K562 (cell line): Measurements from ENCODE around the gene PTPRG. TPM values are rescaled to one million over a fixed set of nuclear protein-coding genes. Genes with fewer than 3 reads are reported as not detected.

Source experiments
- ATAC-seq: fragments of 200-7000 bp; cut with Tn5 transposase; 3 replicates; pipeline ENCODE4 v1.9.1; 2020; ENCODE audit warnings: moderate library complexity
- BruUV-seq: library from RNA; stranded (reverse); fragments of 400-500 nt; replicated peaks from 2 replicates; lab custom pipeline; 2021; lab: Mats Ljungman, UMichigan
- CTCF ChIA-PET: fragments of 300-600 bp; formaldehyde crosslinking; extraction: SDS; loops from one replicate; lab custom pipeline; 2021; ENCODE audit warnings: low intra/inter-chr PET ratio; lab: Yijun Ruan, JAX
- POLR2A ChIA-PET: fragments of 300-600, 350-650 bp; sonication (Branson Sonifier 250); formaldehyde crosslinking; extraction: SDS; loops from one replicate; lab custom pipeline; 2021; ENCODE audit warnings: antibody characterized with exemption, inconsistent platforms; lab: Yijun Ruan, JAX
- DNase-seq, 4 experiments: peaks; one replicate each; pipeline versions ENCODE4 v3.0.0 to v3.0.0-alpha.2; 2011 to 2018; ENCODE audit warnings: low spot score in 3 of 4, mixed read lengths in 3 of 4; ENCODE audit errors: extremely low read depth in 1 of 4
- FAIRE-seq: peaks from 2 replicates; lab custom pipeline; 2011; peaks lifted over from hg19 to GRCh38; lab: Jason Lieb, UNC
- H2AFZ ChIP-seq: 2 replicates; pipeline ENCODE4 v1.6.0; 2011; ENCODE audit warnings: low read depth, low read length, control low read depth, inconsistent platforms
- H3K27ac ChIP-seq: fragments of 200-600 bp; 3 replicates; pipeline ENCODE4 v1.8.0; 2011; ENCODE audit warnings: low read depth, mild to moderate bottlenecking, control low read depth, inconsistent platforms, low read length, moderate library complexity, mixed read lengths; ENCODE audit errors: extremely low read depth
- H3K27me3 ChIP-seq, 2 experiments: fragments of 300-600 bp in 1 of 2; 2 replicates in 1 of 2; 3 replicates in 1 of 2; pipeline versions ENCODE4 v1.6.0 to v1.8.0; 2011; ENCODE audit warnings: inconsistent platforms in 2 of 2, low read length in 2 of 2, mild to moderate bottlenecking in 1 of 2, mixed read lengths in 1 of 2, moderate library complexity in 1 of 2; ENCODE audit not compliant: control insufficient read depth in 2 of 2, insufficient read depth in 2 of 2
- H3K36me3 ChIP-seq: fragments of 300-600 bp; 3 replicates; pipeline ENCODE4 v1.8.0; 2011; ENCODE audit warnings: mild to moderate bottlenecking, low read length, inconsistent platforms; ENCODE audit not compliant: control insufficient read depth, insufficient read depth
- H3K4me1 ChIP-seq, 2 experiments: fragments of 200-600 bp in 1 of 2; replicated peaks in 1 of 2; 2 replicates in 1 of 2; 3 replicates in 1 of 2; pipeline versions ENCODE4 v1.5.1 to v1.8.0; 2011; ENCODE audit warnings: inconsistent platforms in 2 of 2, low read length in 2 of 2, mild to moderate bottlenecking in 1 of 2, mixed read lengths in 1 of 2, moderate library complexity in 1 of 2; ENCODE audit not compliant: control insufficient read depth in 2 of 2, insufficient read depth in 2 of 2
- H3K4me2 ChIP-seq: 2 replicates; pipeline ENCODE4 v1.6.1; 2011; ENCODE audit warnings: low read length, control low read depth, inconsistent platforms, mixed read lengths; ENCODE audit not compliant: insufficient read depth
- H3K4me3 ChIP-seq: fragments of 200-600 bp; sonication (generic), shearing (Covaris generic); 2 replicates; pipeline ENCODE4 v1.5.1; 2016; ENCODE audit warnings: control low read depth, inconsistent platforms
- H3K79me2 ChIP-seq: fragments of 200-600 bp; 3 replicates; pipeline ENCODE4 v1.8.0; 2011; ENCODE audit warnings: low read length, inconsistent platforms; ENCODE audit not compliant: control insufficient read depth, insufficient read depth
- H3K9ac ChIP-seq, 2 experiments: 2 replicates each; pipeline versions ENCODE4 v1.6.0 to v1.6.1; 2011; ENCODE audit warnings: low read depth in 2 of 2, low read length in 2 of 2, control low read depth in 1 of 2, inconsistent platforms in 1 of 2, mild to moderate bottlenecking in 1 of 2, mixed read lengths in 1 of 2; ENCODE audit not compliant: insufficient read depth in 1 of 2
- H3K9me1 ChIP-seq: one replicate; pipeline ENCODE4 v1.6.0; 2011; ENCODE audit warnings: inconsistent platforms, mild to moderate bottlenecking, low read length, moderate library complexity; ENCODE audit not compliant: control insufficient read depth, insufficient read depth
- H3K9me3 ChIP-seq: replicated peaks from 2 replicates; pipeline ENCODE4 v1.5.1; 2011; ENCODE audit warnings: low read depth, low read length, inconsistent platforms; ENCODE audit not compliant: control insufficient read depth, insufficient read depth
- H4K20me1 ChIP-seq: replicated peaks from 2 replicates; pipeline ENCODE4 v1.6.1; 2011; ENCODE audit warnings: low read length, inconsistent platforms, mixed read lengths; ENCODE audit not compliant: control insufficient read depth, insufficient read depth
- ARHGAP35 ChIP-seq: fragments of 450-650 bp; IDR thresholded peaks from 2 replicates; pipeline ENCODE4 v1.6.1; 2018; ENCODE audit not compliant: partially characterized antibody
- CBX2 ChIP-seq: fragments of 200-600 bp; sonication (generic); IDR thresholded peaks from one replicate; pipeline ENCODE4 v1.6.1; 2012; ENCODE audit warnings: mild to moderate bottlenecking, low read length, inconsistent platforms; ENCODE audit not compliant: insufficient read depth, poor library complexity, severe bottlenecking
- DMBX1 ChIP-seq: fragments of 250-450 bp; sonication (Bioruptor Pico); IDR thresholded peaks from 2 replicates; pipeline ENCODE4 v1.8.0; 2022; ENCODE audit warnings: inconsistent platforms, mild to moderate bottlenecking, moderate library complexity, borderline replicate concordance
- DPF2 ChIP-seq: fragments of 450-650 bp; IDR thresholded peaks from 2 replicates; pipeline ENCODE4 v1.6.1; 2016
- ID3 ChIP-seq, 2 experiments: fragments of 250-450 bp in 1 of 2; fragments of 450-650 bp in 1 of 2; sonication (Bioruptor Pico) in 1 of 2; IDR thresholded peaks; 2 replicates each; pipeline versions ENCODE4 v1.6.1 to v1.8.0; 2016 to 2021; ENCODE audit warnings: mild to moderate bottlenecking in 2 of 2, moderate library complexity in 2 of 2, missing compliant biosample characterization in 1 of 2, missing genetic modification characterization in 1 of 2
- LCOR ChIP-seq: sonication (generic); formaldehyde crosslinking; IDR thresholded peaks from 2 replicates; pipeline ENCODE4 v1.8.0; 2022; ENCODE audit warnings: mild to moderate bottlenecking, missing genetic modification reagents
- NEUROD1 ChIP-seq: fragments of 150-350 bp; IDR thresholded peaks from 2 replicates; pipeline ENCODE4 v1.6.1; 2014; ENCODE audit warnings: borderline replicate concordance, low read length, low read depth; ENCODE audit not compliant: partially characterized antibody
- NR2C2 ChIP-seq, 2 experiments: fragments of 200-800 bp in 1 of 2; sonication (Bioruptor generic) in 1 of 2; sonication (generic) in 1 of 2; formaldehyde crosslinking in 1 of 2; IDR thresholded peaks; 2 replicates each; pipeline versions ENCODE4 v1.6.1 to v1.8.0; 2016 to 2022; ENCODE audit warnings: mild to moderate bottlenecking in 1 of 2, missing compliant biosample characterization in 1 of 2, missing genetic modification characterization in 1 of 2, missing genetic modification reagents in 1 of 2
- POLR3G ChIP-seq: IDR thresholded peaks from 2 replicates; pipeline ENCODE4 v1.6.1; 2011; ENCODE audit not compliant: insufficient read length, insufficient replicate concordance; ENCODE audit errors: extremely low read depth
- SOX6 ChIP-seq: fragments of 450-650 bp; IDR thresholded peaks from 2 replicates; pipeline ENCODE4 v1.6.1; 2014; ENCODE audit warnings: mild to moderate bottlenecking
- UBTF ChIP-seq, 2 experiments: IDR thresholded peaks; 2 replicates each; pipeline ENCODE4 v1.6.1; 2012; ENCODE audit warnings: improper control_type of control experiment in 2 of 2, low read depth in 2 of 2, low read length in 2 of 2, borderline replicate concordance in 1 of 2
- XRCC3 ChIP-seq: fragments of 450-650 bp; IDR thresholded peaks from 2 replicates; pipeline ENCODE4 v1.6.1; 2017; ENCODE audit warnings: mild to moderate bottlenecking, moderate library complexity
- ZNF133 ChIP-seq: fragments of 250-450 bp; sonication (Bioruptor Pico); IDR thresholded peaks from 2 replicates; pipeline ENCODE4 v1.4.0; 2020; ENCODE audit warnings: mild to moderate bottlenecking
- ZNF165 ChIP-seq: fragments of 250-450 bp; sonication (Bioruptor Pico); IDR thresholded peaks from 2 replicates; pipeline ENCODE4 v1.4.0; 2020; ENCODE audit warnings: borderline replicate concordance
- ZNF24 ChIP-seq: fragments of 450-650 bp; IDR thresholded peaks from 2 replicates; pipeline ENCODE4 v1.6.1; 2016
- ZNF75A ChIP-seq: fragments of 450-650 bp; formaldehyde crosslinking; IDR thresholded peaks from 2 replicates; pipeline ENCODE4 v1.4.0; 2020; ENCODE audit warnings: mild to moderate bottlenecking
- WGBS: fragments of 100-300 bp; shearing (Covaris generic); methylation state at CpG from one replicate; pipeline ENCODE4 v1.1.6; 2016; ENCODE audit warnings: low coverage, mixed read lengths; ENCODE audit not compliant: insufficient coverage; ENCODE audit errors: missing lambda C conversion rate; 5-methylcytosine and 5-hydroxymethylcytosine counted together
- in situ Hi-C: fragments of 300-500 bp; cut with MboI; formaldehyde crosslinking; loops from 4 replicates; pipeline ENCODE4 v1.15.0; 2018; ENCODE audit warnings: inconsistent platforms, mixed read lengths
- intact Hi-C: fragments of 100-400 bp; cut with micrococcal nuclease; formaldehyde crosslinking; loops from 2 replicates; pipeline ENCODE4 v1.14.2; 2022
- polyA plus RNA-seq, 8 experiments: library from polyadenylated mRNA; depleted of rRNA in 4 of 8; stranded (reverse) in 5 of 8; unstranded in 3 of 8; fragments of >200 nt; fragmentation: Nextera tagmentation in 2 of 8; fragmentation: Illumina TruSeq in 1 of 8; extraction: Ambion mirVana in 2 of 8; extraction: Trizol in 1 of 8; gene quantifications; 2 replicates each; pipeline versions ENCODE4 v1.2.1 to v1.2.3, GENCODE V29; 2011 to 2014; ENCODE audit warnings: inconsistent platforms in 1 of 8, missing spikeins in 1 of 8
- total RNA-seq, 7 experiments: library from RNA; depleted of rRNA in 6 of 7; stranded (reverse); fragments of >200 nt in 6 of 7; fragmentation: Illumina TruSeq in 2 of 7; extraction: Trizol in 2 of 7; gene quantifications; 2 replicates each; pipeline versions ENCODE4 v1.2.1 to v1.2.3, GENCODE V29; 2011 to 2021; ENCODE audit warnings: low replicate concordance in 1 of 7

PTPRG gene
- total and polyA plus RNA-seq, 9 of the 15 experiments (the other 6 are each of a cell fraction or from before 2014, with no cell fraction given) = 0.16 TPM; not detected in 8

- no peaks in the 10 kb centered on the region for H3K36me3 ChIP-seq
- H3K4me3 ChIP-seq = no peak overlapping the region
- FAIRE-seq (no peak), ATAC-seq (no peak), DNase-seq (no peak)
- H3K9me1 ChIP-seq = no peaks in the 10 kb centered on the region
- H3K9ac ChIP-seq = no peak overlapping the region
- H4K20me1 ChIP-seq = no peaks in the 10 kb centered on the region
- no TSS peak for BruUV-seq
- H3K79me2 ChIP-seq = no peaks in the 10 kb centered on the region
- no peak overlapping the region for H2AFZ ChIP-seq
- in situ Hi-C loops (no loop called here), intact Hi-C loops (no loop called here)
- no peaks in the 10 kb centered on the region for H3K4me1 ChIP-seq
- H3K4me2 ChIP-seq = no peak overlapping the region
- H3K9me3 ChIP-seq = no peaks in the 10 kb centered on the region
- POLR2A ChIA-PET = no interaction called here
- no peaks in the 10 kb centered on the region for H3K27me3 ChIP-seq
- H3K27ac ChIP-seq = no peak overlapping the region
- 2% methylated on average over 7 of the region's 7 CpGs for WGBS
- CTCF ChIA-PET = no interaction called here
- TF ChIP-seq NEUROD1 (no peak), ZNF75A (CRISPR knock-in tag) (no peak), DMBX1 (no peak), ARHGAP35 (no peak), CBX2 (no peak), ZNF24 (no peak), XRCC3 (no peak), UBTF (IDR thresholded peaks at IDR 0.05; ENCODE audit: borderline replicate concordance in 1 of 2, low read depth in 2 of 2, low read length in 2 of 2) (no peak), ID3 (CRISPR knock-in tag; IDR thresholded peaks at IDR 0.05) (no peak), ID3 (tag; IDR thresholded peaks at IDR 0.05) (no peak), DPF2 (no peak), ZNF133 (CRISPR knock-in tag) (no peak), POLR3G (no peak), NR2C2 (CRISPR knock-in tag; IDR thresholded peaks at IDR 0.05) (no peak), NR2C2 (tag; IDR thresholded peaks at IDR 0.05) (no peak), LCOR (no peak), ZNF165 (CRISPR knock-in tag) (no peak), SOX6 (no peak)
These were observed 509.5 kb downstream of the PTPRG start for GRCh38 chr3:62070891-62071290.
